GM19467 (cell line): ENCODE data around the gene ZNF217.
"Not testable (repeated sequence)": the region's sequence is repeated elsewhere in the genome, so short reads cannot be mapped to it uniquely, and the experiment has no call there.

Experiments
- ATAC-seq: cut with Tn5 transposase; IDR thresholded peaks from one replicate; pipeline ENCODE4 v1.9.1; 2021; ENCODE audit warnings: mild to moderate bottlenecking, moderate library complexity; ENCODE audit not compliant: unreplicated experiment

Gene ZNF217

DNA sequence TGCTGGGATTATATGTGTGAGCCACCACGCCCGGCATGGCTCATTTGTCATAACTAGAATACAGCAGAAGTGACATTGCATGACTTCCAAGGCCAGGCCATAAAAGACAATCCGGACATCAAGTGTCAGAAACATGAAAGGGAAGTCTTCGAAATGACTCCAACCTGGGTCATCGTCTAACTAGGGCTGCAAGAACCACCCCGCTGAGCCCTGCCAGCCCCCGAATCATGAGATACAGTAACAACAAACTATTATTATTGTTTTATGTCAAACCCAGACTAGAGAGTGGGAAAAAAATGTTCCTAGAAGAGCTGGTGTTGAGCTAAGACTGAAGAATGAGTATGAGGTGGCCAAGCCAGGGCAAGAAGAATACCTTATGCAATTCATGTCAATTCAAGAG lies 59.6 kb downstream of the ZNF217 start:
- no peak for ATAC-seq

- ATAC-seq: no peak
Observed at GRCh38 chr20:53533500-53533899, 60.1 kb downstream of the ZNF217 start.

DNA sequence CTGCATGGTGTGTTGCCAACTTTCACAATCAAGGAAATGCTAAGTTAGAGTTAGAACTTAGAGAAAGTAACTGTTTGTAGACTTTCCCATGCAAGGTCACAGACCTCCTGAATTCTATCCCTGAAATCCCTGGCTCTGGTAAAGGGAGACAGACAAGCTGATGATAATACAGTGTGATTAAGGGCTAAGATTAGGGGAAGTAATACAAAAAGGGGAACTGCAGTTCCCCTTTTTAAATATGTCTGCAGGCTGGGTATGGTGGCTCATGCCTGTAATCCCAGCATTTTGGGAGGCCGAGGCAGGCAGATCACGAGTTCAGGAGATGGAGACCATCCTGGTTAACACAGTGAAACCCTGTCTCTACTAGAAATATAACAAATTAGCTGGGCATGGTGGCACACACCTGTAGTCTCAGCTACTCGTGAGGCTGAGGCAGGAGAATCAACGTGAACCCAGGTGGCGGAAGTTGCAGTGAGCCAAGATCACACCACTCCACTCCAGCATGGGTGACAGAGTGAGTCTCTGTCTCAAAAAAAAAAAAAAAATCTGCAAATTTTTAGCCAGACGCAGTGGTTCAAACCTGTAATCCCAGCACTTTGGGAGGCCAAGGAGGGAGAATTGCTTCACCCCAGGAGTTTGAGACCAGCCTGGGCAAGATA lies 60.9 kb downstream of the ZNF217 start:
- not testable (repeated sequence) for ATAC-seq

GRCh38 chr20:53530440-53530839 lies 63.2 kb downstream of the ZNF217 start:
- no peak for ATAC-seq

- ATAC-seq: no peak
Observed at GRCh38 chr20:53529658-53530057, 64.0 kb downstream of the ZNF217 start.

DNA sequence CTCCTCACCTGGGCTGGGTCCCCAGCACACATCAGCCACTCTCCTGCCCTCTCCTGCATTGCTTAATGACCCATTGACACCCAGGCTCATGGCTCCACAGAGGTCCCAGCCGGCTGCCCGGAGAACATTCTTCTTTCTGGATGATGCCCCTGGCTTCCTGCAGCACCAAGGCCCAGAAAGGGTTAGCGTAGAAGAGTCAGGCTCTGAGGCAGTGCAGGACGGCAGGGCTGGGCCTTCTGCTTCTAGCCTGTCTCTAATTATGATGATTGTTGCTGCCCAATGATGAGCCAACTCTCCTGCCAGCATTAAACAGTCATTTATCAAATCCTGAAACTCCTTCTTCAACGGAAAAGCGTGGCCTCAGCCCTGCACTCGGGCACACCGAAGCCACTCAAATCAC lies 66.4 kb downstream of the ZNF217 start:
- no peak for ATAC-seq

DNA sequence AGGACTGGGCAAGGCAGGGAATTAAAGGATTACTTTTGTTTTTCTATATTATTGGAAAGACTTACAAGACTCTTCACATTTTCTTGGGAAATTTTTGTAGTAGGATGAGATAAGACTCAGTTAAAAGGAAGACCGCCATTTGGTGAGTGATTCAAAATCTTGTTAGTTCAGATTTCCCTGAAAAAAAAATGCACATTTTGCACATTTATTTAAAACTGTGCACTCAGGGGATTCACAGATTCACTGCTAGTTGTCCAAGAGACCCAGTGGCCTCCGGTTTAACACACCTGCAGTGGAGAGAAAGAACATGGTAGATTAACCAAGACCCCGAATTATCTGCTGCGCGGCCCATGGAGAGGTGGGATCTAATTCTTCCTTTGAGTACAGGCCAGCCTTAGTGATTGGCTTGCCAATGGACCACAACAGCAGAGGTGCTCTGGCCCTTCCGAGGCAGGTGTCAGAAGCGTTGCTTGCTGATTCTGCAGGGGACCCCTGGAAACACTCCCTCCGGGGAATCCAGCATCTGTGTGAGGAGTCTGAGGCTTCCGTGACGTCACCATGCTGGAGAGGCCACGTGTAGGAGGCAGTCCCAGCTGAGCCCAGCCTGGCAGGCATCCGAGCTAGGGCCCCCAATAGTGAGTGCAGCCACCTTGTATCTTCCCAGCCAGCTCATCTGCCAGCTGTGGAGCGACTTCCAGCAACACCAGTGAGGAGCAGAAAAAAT lies 68.9 kb downstream of the ZNF217 start:
- ATAC-seq: no peak

GRCh38 chr20:53523615-53524014 lies 70.0 kb downstream of the ZNF217 start:
- not testable (repeated sequence) for ATAC-seq

- no peak for ATAC-seq
Observed at GRCh38 chr20:53522696-53523095, 70.9 kb downstream of the ZNF217 start.

DNA sequence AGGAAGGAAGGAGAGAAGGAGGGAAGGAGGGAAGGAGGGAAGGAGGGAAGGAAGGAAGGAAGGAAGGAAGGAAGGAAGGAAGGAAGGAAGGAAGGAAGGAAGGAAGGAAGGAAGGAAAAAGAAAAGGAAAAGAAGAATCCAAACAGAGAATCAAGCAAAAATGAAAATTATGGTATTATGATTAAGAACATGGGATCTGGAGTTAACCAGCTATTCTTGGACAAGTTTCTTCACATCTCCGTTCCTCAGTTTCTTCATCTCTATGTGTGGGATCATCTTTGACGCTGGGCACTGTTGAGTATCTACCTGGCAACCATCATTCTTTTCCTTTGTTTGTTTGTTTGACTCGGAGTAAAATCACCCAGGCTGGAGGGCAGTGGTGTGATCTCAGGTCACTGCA lies 71.6 kb downstream of the ZNF217 start:
- ATAC-seq: no peak

- ATAC-seq: not testable (repeated sequence)
Observed at GRCh38 chr20:53521421-53521820, 72.2 kb downstream of the ZNF217 start.

DNA sequence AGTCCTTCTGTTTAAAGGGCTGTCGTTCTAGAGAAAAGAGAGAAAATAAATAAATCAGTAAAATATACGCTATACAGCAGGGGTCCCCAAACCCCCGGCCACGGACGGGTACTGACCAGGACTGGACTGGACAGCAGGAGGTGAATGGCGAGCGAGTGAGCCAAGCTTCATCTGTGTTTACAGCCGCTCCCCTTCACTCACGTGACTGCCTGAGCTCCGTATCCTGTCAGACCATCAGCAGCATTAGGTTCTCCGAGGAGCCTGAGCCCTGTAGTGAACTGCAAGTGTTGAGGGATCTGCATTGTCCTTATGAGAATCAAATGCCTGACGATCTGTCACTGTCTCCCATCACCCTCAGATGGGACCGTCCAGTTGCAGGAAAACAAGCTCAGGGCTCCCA lies 76.5 kb downstream of the ZNF217 start:
- no peak for ATAC-seq
